Kidney (tissue), 14 donors: ENCODE measurements around the gene ZNF567. TPM values are rescaled to one million over a fixed set of nuclear protein-coding genes. Genes with fewer than 3 reads are reported as not detected.
"Not testable (repeated sequence)": the region's sequence is repeated elsewhere in the genome, so short reads cannot be mapped to it uniquely, and the experiment has no call there.

ENCODE experiments used
- DNase-seq, 5 donors: peaks; one replicate each; pipeline ENCODE4 v3.0.0-alpha.2; 2013 to 2020
- FAIRE-seq: peaks from 2 replicates; lab custom pipeline; 2012; peaks lifted over from hg19 to GRCh38; lab: Jason Lieb, UNC
- H3K27ac ChIP-seq, 2 donors: one replicate each; pipeline ENCODE4 v1.7.0; 2013; ENCODE audit warnings: low read depth in 2 of 2, low read length in 2 of 2, inconsistent platforms in 1 of 2
- H3K27me3 ChIP-seq: one replicate; pipeline ENCODE4 v1.7.1; 2013; ENCODE audit warnings: low read length, inconsistent platforms; ENCODE audit not compliant: control insufficient read depth, insufficient read depth
- H3K36me3 ChIP-seq, 3 donors: one replicate each; pipeline versions ENCODE4 v1.7.0 to v1.7.1; 2013; ENCODE audit warnings: low read length in 3 of 3, control low read depth in 1 of 3, inconsistent platforms in 1 of 3; ENCODE audit not compliant: insufficient read depth in 3 of 3, control insufficient read depth in 2 of 3
- H3K4me1 ChIP-seq, 3 donors: one replicate each; pipeline versions ENCODE4 v1.7.0 to v1.7.1; 2013; ENCODE audit warnings: low read length in 3 of 3, inconsistent platforms in 1 of 3, low read depth in 1 of 3; ENCODE audit not compliant: control insufficient read depth in 2 of 3, insufficient read depth in 2 of 3
- H3K4me3 ChIP-seq, 3 donors: one replicate each; pipeline versions ENCODE4 v1.7.0 to v1.8.1; 2013; ENCODE audit warnings: low read length in 3 of 3, control low read depth in 1 of 3, inconsistent platforms in 1 of 3
- H3K9ac ChIP-seq, 3 donors: one replicate each; pipeline versions ENCODE4 v1.7.0 to v1.7.1; 2013; ENCODE audit warnings: low read length in 3 of 3, control low read depth in 1 of 3, inconsistent platforms in 1 of 3
- H3K9me3 ChIP-seq, 3 donors: one replicate each; pipeline versions ENCODE4 v1.7.0 to v1.7.1; 2013; ENCODE audit warnings: low read length in 3 of 3, control low read depth in 1 of 3, inconsistent platforms in 1 of 3; ENCODE audit not compliant: control insufficient read depth in 2 of 3, insufficient read depth in 1 of 3
- CTCF ChIP-seq: IDR thresholded peaks from 3 replicates; pipeline ENCODE4 v1.5.1; 2012; ENCODE audit warnings: mild to moderate bottlenecking, moderate library complexity, borderline replicate concordance; ENCODE audit not compliant: insufficient read depth; ENCODE audit errors: extremely low read depth
- intact Hi-C: fragments of 100-400 bp; cut with DNase I; formaldehyde crosslinking; loops from one replicate; pipeline ENCODE4 v1.11.1; 2022
- polyA plus RNA-seq: library from polyadenylated mRNA; stranded (reverse); fragments of 350-450 nt; fragmentation: Illumina TruSeq; extraction: RNeasy Lipid Tissue Mini Kit (QIAGEN cat#74804); gene quantifications from one replicate; pipeline ENCODE4 v1.2.3, GENCODE V29; 2014; ENCODE audit warnings: low read depth, low replicate concordance; ENCODE audit not compliant: insufficient read depth
- total RNA-seq: library from RNA; stranded (reverse); fragmentation: NEBNext Ultra II Directional; extraction: Animal tissue kit (Norgen Biotek cat#: 25700); gene quantifications from one replicate; pipeline ENCODE4 v1.2.1, GENCODE V29; 2021
- donor health status: control.
- donor health status: control.
- donor health status: control.
- donor health status: control.
- donor health status: control.
- donor health status: DM: yes; HTN: yes; CAD: no.
- donor health status: Normal renal cell carcinoma (clear cell type).

ZNF567 gene
- total and polyA plus RNA-seq, 2 donors from 2014 or later = 4.0 to 9.8 TPM

GRCh38 chr19:36747750-36748149 lies 60.3 kb downstream of the ZNF567 start:
- H3K9me3 ChIP-seq = peaks cover 27 to 100% (median 57%) of the 10 kb centered on the region in 3 donors
- H3K4me3 ChIP-seq = peak overlapping the region; percentile 0 to 42 (median 3)
- H3K9ac ChIP-seq = no peak overlapping the region
- no peak overlapping the region for H3K27ac ChIP-seq
- TF ChIP-seq CTCF = no peak
- FAIRE-seq (no peak), DNase-seq (no peak)
- intact Hi-C loops = no loop called here
- peaks cover 12 to 29% (median 23%) of the 10 kb centered on the region in 3 donors for H3K36me3 ChIP-seq
- H3K4me1 ChIP-seq = no peaks in the 10 kb centered on the region
- H3K27me3 ChIP-seq = no peaks in the 10 kb centered on the region

DNA sequence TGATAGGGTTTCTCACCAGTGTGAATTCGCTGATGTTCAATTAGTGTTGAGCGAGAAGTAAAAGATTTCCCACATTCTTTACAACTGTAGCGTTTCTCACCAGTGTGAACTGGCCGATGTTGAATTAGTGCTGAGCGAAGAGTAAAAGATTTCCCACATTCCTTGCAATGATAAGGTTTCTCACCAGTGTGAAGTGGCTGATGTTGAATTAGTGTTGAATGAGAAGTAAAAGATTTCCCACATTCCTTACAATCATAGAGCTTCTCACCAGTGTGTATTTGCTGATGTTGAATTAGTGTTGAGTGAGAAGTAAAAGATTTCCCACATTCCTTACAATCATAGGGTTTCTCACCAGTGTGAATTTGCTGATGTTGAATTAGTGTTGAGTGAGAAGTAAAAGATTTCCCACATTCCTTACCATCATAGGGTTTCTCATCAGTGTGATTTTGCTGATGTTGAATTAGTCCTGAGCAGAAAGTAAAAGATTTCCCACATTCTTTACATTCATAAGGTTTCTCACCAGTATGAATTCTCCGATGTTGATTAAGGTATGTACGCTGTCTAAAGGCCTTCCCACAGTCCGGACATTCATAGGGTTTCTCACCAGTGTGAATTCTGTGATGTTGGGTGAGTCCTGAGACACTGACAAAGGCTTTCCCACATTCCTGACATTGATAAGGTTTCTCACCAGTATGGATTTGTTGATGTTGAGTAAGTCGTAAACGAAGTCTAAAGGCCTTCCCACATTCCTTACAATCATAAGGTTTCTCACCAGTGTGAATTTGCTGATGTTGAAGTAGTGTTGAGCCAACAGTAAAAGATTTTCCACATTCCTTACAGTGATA lies 61.2 kb downstream of the ZNF567 start:
- Histone ChIP-seq H3K36me3 (peaks cover 12 to 29% (median 23%) of the 10 kb centered on the region in 3 donors), H3K4me1 (no peaks in the 10 kb centered on the region), H3K4me3 (peak overlapping the region in 2 of 3 donors; percentile 26 to 47), H3K27me3 (no peaks in the 10 kb centered on the region), H3K9me3 (peaks cover 27 to 99% (median 53%) of the 10 kb centered on the region in 3 donors), H3K27ac (no peak overlapping the region), H3K9ac (no peak overlapping the region)
- intact Hi-C loops = no loop called here
- no peak for FAIRE-seq
- TF ChIP-seq CTCF = no peak
- DNase-seq = no peak

DNA sequence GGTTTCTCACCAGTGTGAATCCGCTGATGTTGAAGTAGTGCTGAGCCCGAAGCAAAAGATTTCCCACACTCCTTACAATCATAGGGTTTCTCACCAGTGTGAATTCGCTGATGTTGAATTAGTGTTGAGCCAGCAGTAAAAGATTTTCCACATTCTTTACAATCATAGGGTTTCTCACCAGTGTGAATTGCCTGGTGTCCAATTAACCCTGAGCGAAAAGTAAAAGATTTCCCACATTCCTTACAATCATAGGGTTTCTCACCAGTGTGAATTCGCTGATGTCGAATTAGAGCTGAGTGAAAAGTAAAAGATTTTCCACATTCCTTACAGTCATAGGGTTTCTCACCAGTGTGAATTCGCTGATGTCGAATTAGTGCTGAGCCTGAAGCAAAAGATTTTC lies 62.2 kb downstream of the ZNF567 start:
- Histone ChIP-seq H3K9me3 (peaks cover 27 to 95% (median 51%) of the 10 kb centered on the region in 3 donors), H3K4me3 (peak overlapping the region in 2 of 3 donors; percentile 6 to 47), H3K36me3 (peaks cover 12 to 29% (median 23%) of the 10 kb centered on the region in 3 donors)
- H3K27ac ChIP-seq, FAIRE-seq, H3K9ac ChIP-seq, H3K4me1 ChIP-seq, H3K27me3 ChIP-seq, DNase-seq, intact Hi-C loops: not testable (repeated sequence)

GRCh38 chr19:36750066-36750691 lies 62.8 kb downstream of the ZNF567 start:
- peak overlapping the region in 2 of 3 donors; percentile 6 to 47 for H3K4me3 ChIP-seq
- no peaks in the 10 kb centered on the region for H3K27me3 ChIP-seq
- H3K27ac ChIP-seq = no peak overlapping the region
- TF ChIP-seq CTCF = no peak
- FAIRE-seq (no peak), DNase-seq (no peak)
- H3K36me3 ChIP-seq = peaks cover 12 to 29% (median 23%) of the 10 kb centered on the region in 3 donors
- H3K4me1 ChIP-seq = no peaks in the 10 kb centered on the region
- H3K9ac ChIP-seq = no peak overlapping the region
- peaks cover 27 to 94% (median 52%) of the 10 kb centered on the region in 3 donors for H3K9me3 ChIP-seq
- intact Hi-C loops = no loop called here
